H1 (cell line): ENCODE results near the gene TLR9. TPM values are rescaled to one million over a fixed set of nuclear protein-coding genes. Genes with fewer than 3 reads are reported as not detected.

ENCODE experiments used
- CTCF ChIA-PET: fragments of 300-600 bp; sonication (Branson Sonifier 250); formaldehyde crosslinking; loops from one replicate; lab custom pipeline; 2021; ENCODE audit not compliant: partially characterized antibody; lab: Charles Lee
- POLR2A ChIA-PET: fragments of 300-600 bp; sonication (Branson Sonifier 250); formaldehyde crosslinking; loops from one replicate; lab custom pipeline; 2021; ENCODE audit warnings: inconsistent platforms; ENCODE audit not compliant: partially characterized antibody; lab: Charles Lee
- DNase-seq, 2 experiments: peaks; one replicate each; pipeline versions ENCODE4 v3.0.0 to v3.0.0-alpha.2; 2010 to 2022; ENCODE audit warnings: low spot score in 2 of 2, low read depth in 1 of 2, mixed read lengths in 1 of 2
- FAIRE-seq: peaks from 2 replicates; lab custom pipeline; 2011; peaks lifted over from hg19 to GRCh38; lab: Jason Lieb, UNC
- H2AFZ ChIP-seq: 2 replicates; pipeline ENCODE4 v1.8.1; 2012; ENCODE audit warnings: low read length, inconsistent platforms
- H2AK5ac ChIP-seq: 2 replicates; pipeline ENCODE4 v1.6.1; 2013; ENCODE audit warnings: low read depth, low read length
- H2BK120ac ChIP-seq: replicated peaks from 2 replicates; pipeline ENCODE3; 2013; ENCODE audit warnings: low read depth, low read length, inconsistent platforms
- H2BK12ac ChIP-seq: 2 replicates; pipeline ENCODE4 v1.6.1; 2013; ENCODE audit warnings: low read depth, low read length
- H2BK15ac ChIP-seq: 2 replicates; pipeline ENCODE4 v1.6.1; 2013; ENCODE audit warnings: low read length
- H2BK20ac ChIP-seq: 2 replicates; pipeline ENCODE4 v1.6.1; 2013; ENCODE audit warnings: low read length
- H2BK5ac ChIP-seq: 2 replicates; pipeline ENCODE4 v1.6.1; 2013; ENCODE audit warnings: low read depth, low read length
- H3K14ac ChIP-seq: 2 replicates; pipeline ENCODE4 v1.6.1; 2013; ENCODE audit warnings: inconsistent platforms; ENCODE audit not compliant: insufficient read length
- H3K18ac ChIP-seq: 2 replicates; pipeline ENCODE4 v1.6.1; 2013; ENCODE audit warnings: low read length; ENCODE audit errors: extremely low read depth
- H3K23ac ChIP-seq: 2 replicates; pipeline ENCODE4 v1.6.1; 2013; ENCODE audit warnings: inconsistent platforms; ENCODE audit not compliant: insufficient read length
- H3K23me2 ChIP-seq: 2 replicates; pipeline ENCODE4 v1.6.1; 2013; ENCODE audit warnings: low read depth, low read length
- H3K27ac ChIP-seq: 2 replicates; pipeline ENCODE4 v1.6.1; 2011; ENCODE audit warnings: low read depth, low read length, inconsistent platforms
- H3K27me3 ChIP-seq, 4 experiments: replicated peaks in 1 of 4; 1 replicate in 1 of 4; 2 replicates in 3 of 4; pipeline versions ENCODE4 v1.6.1 to v1.8.1; 2011 to 2013; ENCODE audit warnings: low read length in 3 of 4, mild to moderate bottlenecking in 3 of 4, inconsistent platforms in 2 of 4, mixed read lengths in 2 of 4, moderate library complexity in 1 of 4; ENCODE audit not compliant: control insufficient read depth in 3 of 4, insufficient read depth in 3 of 4; ENCODE audit errors: extremely low read depth in 1 of 4
- H3K36me3 ChIP-seq, 4 experiments: 2 replicates each; pipeline versions ENCODE4 v1.6.1 to v1.8.1; 2011 to 2013; ENCODE audit warnings: mild to moderate bottlenecking in 4 of 4, low read length in 3 of 4, moderate library complexity in 2 of 4, control low read depth in 1 of 4, inconsistent platforms in 1 of 4; ENCODE audit not compliant: insufficient read depth in 4 of 4, control insufficient read depth in 2 of 4
- H3K4ac ChIP-seq: replicated peaks from 2 replicates; pipeline ENCODE3; 2013; ENCODE audit warnings: low read length, low read depth, mixed read lengths, inconsistent platforms; ENCODE audit not compliant: insufficient read length
- H3K4me1 ChIP-seq, 4 experiments: replicated peaks in 1 of 4; 1 replicate in 1 of 4; 2 replicates in 3 of 4; pipeline versions ENCODE4 v1.6.1 to v1.8.1; 2011 to 2013; ENCODE audit warnings: low read length in 3 of 4, inconsistent platforms in 2 of 4, mixed read lengths in 1 of 4; ENCODE audit not compliant: insufficient read depth in 4 of 4, control insufficient read depth in 3 of 4
- H3K4me2 ChIP-seq, 2 experiments: 2 replicates each; pipeline versions ENCODE4 v1.6.1 to v1.8.1; 2011 to 2013; ENCODE audit warnings: low read depth in 2 of 2, low read length in 2 of 2, control low read depth in 1 of 2, inconsistent platforms in 1 of 2, mild to moderate bottlenecking in 1 of 2; ENCODE audit not compliant: insufficient read depth in 1 of 2
- H3K4me3 ChIP-seq, 4 experiments: fragments of 200-600, 300-600 bp in 1 of 4; sonication (generic), shearing (Covaris generic), sonication (Bioruptor Twin) in 1 of 4; 2 replicates each; pipeline versions ENCODE4 v1.5.1 to v1.8.1; 2011 to 2016; ENCODE audit warnings: low read length in 4 of 4, low read depth in 3 of 4, control low read depth in 2 of 4, inconsistent platforms in 2 of 4, mild to moderate bottlenecking in 2 of 4, mixed read lengths in 1 of 4, moderate library complexity in 1 of 4; ENCODE audit not compliant: insufficient read depth in 2 of 4; ENCODE audit errors: extremely low read depth in 1 of 4
- H3K56ac ChIP-seq: replicated peaks from 2 replicates; pipeline ENCODE3; 2013; ENCODE audit warnings: low read depth, mild to moderate bottlenecking, mixed read lengths, low read length, inconsistent platforms; ENCODE audit not compliant: insufficient read length
- H3K79me1 ChIP-seq: 2 replicates; pipeline ENCODE4 v1.6.1; 2013; ENCODE audit warnings: low read depth, low read length, control low read depth
- H3K79me2 ChIP-seq, 2 experiments: 2 replicates each; pipeline versions ENCODE4 v1.6.1 to v1.8.1; 2012 to 2013; ENCODE audit warnings: low read length in 2 of 2, mild to moderate bottlenecking in 2 of 2, inconsistent platforms in 1 of 2; ENCODE audit not compliant: insufficient read depth in 2 of 2, control insufficient read depth in 1 of 2
- H3K9ac ChIP-seq, 4 experiments: replicated peaks in 1 of 4; 1 replicate in 1 of 4; 2 replicates in 3 of 4; pipeline versions ENCODE4 v1.6.1 to v1.8.1; 2011 to 2013; ENCODE audit warnings: low read depth in 3 of 4, low read length in 3 of 4, control low read depth in 2 of 4, mild to moderate bottlenecking in 2 of 4, moderate library complexity in 2 of 4, inconsistent platforms in 1 of 4; ENCODE audit errors: extremely low read depth in 1 of 4
- H3K9me3 ChIP-seq, 2 experiments: 2 replicates each; pipeline versions ENCODE4 v1.6.1 to v1.8.1; 2012 to 2013; ENCODE audit warnings: mild to moderate bottlenecking in 2 of 2, moderate library complexity in 2 of 2, control low read depth in 1 of 2, inconsistent platforms in 1 of 2, low read depth in 1 of 2, low read length in 1 of 2, mixed read lengths in 1 of 2; ENCODE audit not compliant: insufficient read depth in 2 of 2
- H4K20me1 ChIP-seq, 2 experiments: replicated peaks in 1 of 2; 2 replicates each; pipeline versions ENCODE3 to v1.8.1; 2011 to 2013; ENCODE audit warnings: inconsistent platforms in 2 of 2, low read length in 2 of 2, mild to moderate bottlenecking in 1 of 2; ENCODE audit not compliant: insufficient read depth in 2 of 2, control insufficient read depth in 1 of 2
- H4K5ac ChIP-seq: 2 replicates; pipeline ENCODE4 v1.6.1; 2013; ENCODE audit warnings: low read length, low read depth, mixed read lengths, inconsistent platforms; ENCODE audit not compliant: insufficient read length
- H4K8ac ChIP-seq: 2 replicates; pipeline ENCODE4 v1.8.0; 2013; ENCODE audit warnings: mild to moderate bottlenecking, moderate library complexity, low read length, inconsistent platforms; ENCODE audit not compliant: insufficient read depth; ENCODE audit errors: extremely low read depth
- H4K91ac ChIP-seq: replicated peaks from 2 replicates; pipeline ENCODE3; 2013; ENCODE audit warnings: low read length, mixed read lengths, inconsistent platforms; ENCODE audit not compliant: insufficient read length
- TBP ChIP-seq: IDR thresholded peaks from 2 replicates; pipeline ENCODE4 v1.6.1; 2011; ENCODE audit warnings: low read depth, low read length, improper control_type of control experiment
- WGBS, 2 experiments: shearing (Covaris generic) in 1 of 2; methylation state at CpG; one replicate each; pipeline versions ENCODE4 v1.1.6 to v1.1.7; 2013 to 2015; ENCODE audit warnings: low lambda C conversion rate in 2 of 2, mixed read lengths in 2 of 2, inconsistent platforms in 1 of 2, low coverage in 1 of 2, missing lambda C conversion rate in 1 of 2; ENCODE audit not compliant: insufficient replicate concordance in 2 of 2, insufficient coverage in 1 of 2, insufficient read length in 1 of 2; ENCODE audit errors: extremely low coverage in 1 of 2, missing lambda C conversion rate in 1 of 2; 5-methylcytosine and 5-hydroxymethylcytosine counted together
- polyA plus RNA-seq, 7 experiments: library from polyadenylated mRNA; depleted of rRNA in 3 of 7; stranded (reverse) in 5 of 7; unstranded in 2 of 7; fragments of >200 nt in 5 of 7; fragments of 200-250 nt in 2 of 7; gene quantifications; 1 replicate in 5 of 7; 2 replicates in 1 of 7; 4 replicates in 1 of 7; pipeline versions ENCODE4 v1.2.1 to v1.2.3, GENCODE V29; 2011 to 2013; ENCODE audit warnings: missing spikeins in 2 of 7, mixed read lengths in 2 of 7
- total RNA-seq: library from RNA; stranded (reverse); fragmentation: NEBNext Ultra II Directional; extraction: Animal tissue kit (Norgen Biotek cat#: 25700); gene quantifications from 2 replicates; pipeline ENCODE4 v1.2.1, GENCODE V29; 2021

Gene TLR9
- total and polyA plus RNA-seq, 2 of the 8 experiments (the other 6 are each of a cell fraction or from before 2014, with no cell fraction given), result 0.05 TPM; not detected in 1

GRCh38 chr3:52227766-52228165 is 2.3 kb upstream of the TLR9 start:
- H4K8ac ChIP-seq, result no peak overlapping the region
- no peaks in the 10 kb centered on the region for H3K79me2 ChIP-seq
- H3K23me2 ChIP-seq, result no peaks in the 10 kb centered on the region
- H4K5ac ChIP-seq, result no peak overlapping the region
- H2BK120ac ChIP-seq, result no peak overlapping the region
- WGBS, 2 experiments, result 85% methylated on average over 7 of the region's 7 CpGs; no CpG with 5 or more reads in 1 of the 2 experiments
- no peak overlapping the region for H2AFZ ChIP-seq
- TF ChIP-seq TBP, result no peak
- no peak overlapping the region for H3K18ac ChIP-seq
- no peak for FAIRE-seq
- no peaks in the 10 kb centered on the region for H3K27me3 ChIP-seq
- H4K91ac ChIP-seq, result no peak overlapping the region
- CTCF ChIA-PET, result interaction anchor here (0.6 to 20.4 kb wide), 7 partner anchors 7 to 187 kb away, joined by 3 to 336 read pairs (median 3); partner anchors contain the start of gene TWF2
- H3K79me1 ChIP-seq, result no peaks in the 10 kb centered on the region; the same call in 1 of the 2 replicates
- no peaks in the 10 kb centered on the region for H3K9me3 ChIP-seq
- no peak overlapping the region for H3K4me2 ChIP-seq
- no peak for DNase-seq
- H3K4ac ChIP-seq, result no peak overlapping the region
- H4K20me1 ChIP-seq, result peaks cover 6 to 10% of the 10 kb centered on the region in 2 experiments
- no peak overlapping the region for H3K56ac ChIP-seq
- H2BK5ac ChIP-seq, result no peak overlapping the region
- H2BK20ac ChIP-seq, result no peak overlapping the region
- H3K36me3 ChIP-seq, result peaks cover 5 to 17% (median 11%) of the 10 kb centered on the region in 4 experiments; a peak in 5 of 8 replicates
- peaks cover 0 to 4% (median 2%) of the 10 kb centered on the region in 4 experiments; a peak in 5 of 7 replicates for H3K4me1 ChIP-seq
- POLR2A ChIA-PET, result interaction anchor here (0.8 to 1.6 kb wide), 2 partner anchors 11 to 13 kb away, joined by 4 read pairs; no protein-coding TSS in a partner anchor
- H3K9ac ChIP-seq, result no peak overlapping the region
- H3K27ac ChIP-seq, result no peak overlapping the region
- H3K14ac ChIP-seq, result no peak overlapping the region
- H2BK15ac ChIP-seq, result no peak overlapping the region
- H2BK12ac ChIP-seq, result no peak overlapping the region
- H3K4me3 ChIP-seq, result no peak overlapping the region
- H2AK5ac ChIP-seq, result no peak overlapping the region
- H3K23ac ChIP-seq, result no peak overlapping the region
